K562 treated with DMSO at 1 percent for 24 hours (cell line): ENCODE measurements around the gene GRP. TPM values are rescaled to one million over a fixed set of nuclear protein-coding genes. Genes with fewer than 3 reads are reported as not detected.

Experiments used
- total RNA-seq: library from RNA; unstranded; fragments of 300-600 nt; gene quantifications from 2 replicates; pipeline ENCODE4 v1.2.3, GENCODE V29; 2022; ENCODE audit warnings: low read depth; ENCODE audit not compliant: insufficient read depth

The GRP gene
- not detected in 2 replicates for total RNA-seq

DNA sequence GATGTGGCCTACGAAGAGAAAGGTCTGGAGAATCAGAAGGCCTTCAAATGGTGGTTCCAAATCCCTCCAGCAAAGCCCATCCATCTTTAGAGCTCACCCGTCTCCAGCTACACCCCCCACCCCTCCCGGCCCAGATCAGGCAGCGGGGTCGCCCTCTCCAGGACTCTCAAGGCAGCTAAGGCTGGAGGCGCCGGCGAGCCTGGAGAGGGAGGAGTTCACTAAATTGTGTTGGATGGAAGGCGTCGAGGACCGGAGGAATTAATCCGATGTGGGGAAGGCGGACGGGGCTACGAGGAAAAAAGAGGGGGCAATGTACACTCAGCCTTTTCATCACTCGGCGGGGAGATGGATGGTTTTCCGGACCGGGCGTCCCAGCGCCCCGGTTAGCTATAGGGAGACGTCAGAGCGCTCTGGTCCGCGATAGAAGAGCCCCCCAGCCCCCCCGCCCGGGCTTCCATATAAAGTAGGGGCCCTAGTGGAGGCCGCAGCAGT is at the start of gene GRP:
Gene GRP, plus strand, starts transcription at position 487 of the 492 bp plus-strand sequence. CDS start 108 bp downstream, outside the sequence.

DNA sequence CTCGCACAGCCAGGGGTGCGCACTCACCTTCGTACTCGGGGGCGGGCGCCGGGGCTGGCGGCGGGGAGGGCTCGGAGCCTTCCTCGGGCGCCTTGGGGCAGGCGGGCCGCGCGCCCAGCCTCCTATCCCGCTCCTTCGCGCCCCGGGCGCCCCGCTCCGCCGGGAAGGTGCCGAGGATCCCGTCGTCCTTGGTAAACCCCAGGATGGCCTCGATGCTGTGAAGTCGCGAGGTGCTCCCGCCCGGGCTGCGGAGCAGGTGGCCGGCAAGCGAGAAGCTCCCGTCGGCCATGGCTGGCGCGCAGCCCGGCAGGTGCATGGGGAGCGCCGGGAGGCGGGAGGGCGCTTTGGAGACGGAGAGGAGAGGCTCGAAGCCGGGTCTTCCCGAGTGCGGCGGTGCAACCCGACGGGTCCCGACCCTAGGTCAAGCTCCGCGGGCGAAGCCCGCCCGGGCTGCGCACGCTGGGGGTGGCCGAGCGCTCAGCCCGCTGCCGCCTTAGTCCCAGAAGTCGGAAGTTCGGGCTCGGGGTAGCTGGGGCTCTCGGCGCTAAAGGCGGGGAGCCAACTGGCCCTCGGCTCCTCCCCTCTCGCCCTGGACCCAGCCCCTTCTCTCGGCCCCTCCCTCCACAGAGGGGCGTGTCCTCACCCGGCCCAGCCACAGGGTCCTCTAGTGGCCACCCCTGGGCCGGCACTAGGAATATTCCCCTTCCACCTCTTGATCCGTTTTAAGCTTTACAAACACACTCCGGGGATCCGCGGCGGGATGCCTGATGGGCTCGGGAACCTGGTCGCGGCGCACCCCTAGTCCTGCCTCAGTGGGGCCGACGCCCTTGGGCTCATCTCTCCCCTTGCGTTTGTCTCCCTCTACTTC is 53.2 kb downstream of the GRP start, which contains the start of gene RAX:
Gene RAX, minus strand, starts transcription at position 564 of the 868 bp plus-strand sequence. Its CDS starts 248 bp downstream, at position 316.

Other genes with a start within 250 kb of the GRP start
- gene SEC11C, start 80.3 kb upstream of the GRP start, total RNA-seq = 23.1 and 27.9 TPM in 2 replicates
- 0.08 TPM in 1 of 2 replicates, not detected in the other for gene RAX, start 53.3 kb downstream of the GRP start, total RNA-seq
- gene CPLX4, start 98.5 kb downstream of the GRP start, total RNA-seq = not detected in 2 replicates
- 22.6 and 27.8 TPM in 2 replicates for gene LMAN1, start 139.1 kb downstream of the GRP start, total RNA-seq